OCI-LY7 (cell line): Measurements from ENCODE around the gene GAGE13. TPM values are rescaled to one million over a fixed set of nuclear protein-coding genes. Genes with fewer than 3 reads are reported as not detected.
A peak's percentile ranks its signal among the peaks of the same experiment; 100 is the strongest.

Source experiments
- BruUV-seq: library from RNA; stranded (reverse); fragments of 400-500 nt; replicated peaks from 2 replicates; lab custom pipeline; 2021; lab: Mats Ljungman, UMichigan
- CTCF ChIA-PET: fragments of 300-600 bp; sonication (Branson Sonifier 250); formaldehyde crosslinking; loops from one replicate; lab custom pipeline; 2022; ENCODE audit warnings: antibody characterized with exemption; ENCODE audit not compliant: unreplicated experiment; lab: Charles Lee
- POLR2A ChIA-PET: fragments of 300-600 bp; sonication (Branson Sonifier 250); formaldehyde crosslinking; loops from one replicate; lab custom pipeline; 2022; ENCODE audit warnings: antibody characterized with exemption; lab: Charles Lee
- DNase-seq: peaks from one replicate; pipeline ENCODE4 v3.0.0-alpha.2; 2015; ENCODE audit warnings: low spot score
- H2AFZ ChIP-seq: fragments of 200-600 bp; sonication (generic), shearing (Covaris generic); 2 replicates; pipeline ENCODE4 v1.6.1; 2014; ENCODE audit warnings: mild to moderate bottlenecking, antibody characterized with exemption, low read length, moderate library complexity
- H3K27ac ChIP-seq: fragments of 200-600 bp; sonication (generic); 2 replicates; pipeline ENCODE4 v1.5.1; 2014; ENCODE audit warnings: mixed run types, low read depth, mild to moderate bottlenecking, moderate library complexity, low read length, inconsistent platforms; ENCODE audit not compliant: poor library complexity, severe bottlenecking
- H3K36me3 ChIP-seq: fragments of 200-600 bp; sonication (generic); 2 replicates; pipeline ENCODE4 v1.6.1; 2014; ENCODE audit warnings: mild to moderate bottlenecking, antibody characterized with exemption, low read length, moderate library complexity, mixed read lengths; ENCODE audit not compliant: insufficient read depth
- H3K4me1 ChIP-seq: fragments of 200-600 bp; sonication (generic); 2 replicates; pipeline ENCODE4 v1.5.1; 2014; ENCODE audit warnings: mild to moderate bottlenecking, low read length; ENCODE audit not compliant: insufficient read depth, poor library complexity, severe bottlenecking
- H3K4me2 ChIP-seq: fragments of 200-600 bp; sonication (generic); 2 replicates; pipeline ENCODE4 v1.6.1; 2014; ENCODE audit warnings: mild to moderate bottlenecking, low read length
- H3K4me3 ChIP-seq: fragments of 200-600 bp; sonication (generic); 2 replicates; pipeline ENCODE4 v1.5.1; 2014; ENCODE audit warnings: mild to moderate bottlenecking, low read depth, low read length; ENCODE audit not compliant: poor library complexity, severe bottlenecking
- H3K79me2 ChIP-seq: fragments of 200-600 bp; sonication (generic); 2 replicates; pipeline ENCODE4 v1.6.1; 2016; ENCODE audit warnings: low read depth, mild to moderate bottlenecking, low read length, moderate library complexity, mixed read lengths; ENCODE audit not compliant: insufficient read depth
- H3K9me2 ChIP-seq: fragments of 200-600 bp; sonication (generic); 2 replicates; pipeline ENCODE4 v1.6.1; 2016; ENCODE audit warnings: mild to moderate bottlenecking, low read length, mixed read lengths; ENCODE audit not compliant: insufficient read depth
- H3K9me3 ChIP-seq: fragments of 200-600 bp; sonication (generic); 2 replicates; pipeline ENCODE4 v1.6.1; 2014; ENCODE audit warnings: mild to moderate bottlenecking, mixed run types, low read length, mixed read lengths
- H4K20me1 ChIP-seq: fragments of 200-600 bp; sonication (generic); 2 replicates; pipeline ENCODE4 v1.6.1; 2014; ENCODE audit warnings: mild to moderate bottlenecking, antibody characterized with exemption, low read length, moderate library complexity, mixed read lengths; ENCODE audit not compliant: insufficient read depth
- EZH2phosphoT487 ChIP-seq: fragments of 200-600 bp; sonication (generic); IDR thresholded peaks from 2 replicates; pipeline ENCODE4 v1.6.1; 2018; ENCODE audit warnings: low read depth, borderline replicate concordance, mild to moderate bottlenecking, mixed run types, antibody characterized with exemption, low read length, moderate library complexity, mixed read lengths
- intact Hi-C: fragments of 100-400 bp; cut with micrococcal nuclease; formaldehyde crosslinking; loops from one replicate; pipeline ENCODE4 v1.10.0; 2022; ENCODE audit not compliant: unreplicated experiment
- total RNA-seq, 2 experiments: library from RNA; depleted of rRNA in 1 of 2; stranded (reverse); fragments of >200 nt in 1 of 2; shearing (Covaris generic) in 1 of 2; gene quantifications; 2 replicates each; pipeline ENCODE4 v1.2.3, GENCODE V29; 2014 to 2022
- TF ChIP-seq, protein P1 (sequence below): fragments of 200-600 bp; sonication (generic); conservative IDR thresholded peaks from 2 replicates; pipeline ENCODE4 v1.5.1; 2014; ENCODE audit warnings: mild to moderate bottlenecking, antibody characterized with exemption, low read length, moderate library complexity, mixed read lengths

GAGE13 gene
- total RNA-seq, 2 experiments from 2014 or later = not detected

DNA sequence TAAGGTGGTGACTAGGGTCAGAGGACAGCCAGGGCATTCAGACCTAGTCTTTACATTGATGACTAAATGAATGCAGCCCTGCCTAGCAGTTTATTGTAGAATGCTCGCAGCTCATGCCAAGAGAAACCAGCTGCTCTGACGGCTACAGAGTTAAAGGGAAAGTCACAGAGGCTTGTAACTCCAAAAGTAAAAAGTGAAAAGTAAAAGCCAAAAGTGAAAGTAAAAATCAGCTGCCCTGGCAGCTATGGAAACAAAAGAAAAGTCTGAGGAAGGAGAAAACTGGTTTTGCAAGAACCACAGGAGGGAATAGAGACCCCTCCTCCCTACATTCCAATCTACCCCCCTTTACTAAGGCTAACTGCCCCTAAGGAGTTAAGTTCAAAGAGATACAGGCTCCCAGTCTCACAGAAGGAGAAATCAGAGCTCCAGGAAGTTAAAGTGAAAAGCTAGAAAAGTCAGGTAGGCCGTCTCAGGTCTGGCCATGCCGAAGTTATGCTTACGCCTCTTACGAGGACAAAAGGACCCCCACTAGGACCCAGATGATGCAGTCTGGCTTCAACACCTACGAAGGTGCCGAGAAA, 21.9 kb upstream of the GAGE13 start:
- Histone ChIP-seq H3K4me2 (peak overlapping the region; percentile 51), H3K27ac (no peak overlapping the region), H4K20me1 (no peaks in the 10 kb centered on the region), H3K4me3 (no peak overlapping the region), H3K9me3 (no peaks in the 10 kb centered on the region), H3K79me2 (no peaks in the 10 kb centered on the region), H3K4me1 (no peaks in the 10 kb centered on the region), H2AFZ (peak overlapping the region; percentile 69), H3K9me2 (no peaks in the 10 kb centered on the region), H3K36me3 (no peaks in the 10 kb centered on the region)
- DNase-seq = no peak
- no peak for TF ChIP-seq EZH2phosphoT487
- TF ChIP-seq, protein P1, sequence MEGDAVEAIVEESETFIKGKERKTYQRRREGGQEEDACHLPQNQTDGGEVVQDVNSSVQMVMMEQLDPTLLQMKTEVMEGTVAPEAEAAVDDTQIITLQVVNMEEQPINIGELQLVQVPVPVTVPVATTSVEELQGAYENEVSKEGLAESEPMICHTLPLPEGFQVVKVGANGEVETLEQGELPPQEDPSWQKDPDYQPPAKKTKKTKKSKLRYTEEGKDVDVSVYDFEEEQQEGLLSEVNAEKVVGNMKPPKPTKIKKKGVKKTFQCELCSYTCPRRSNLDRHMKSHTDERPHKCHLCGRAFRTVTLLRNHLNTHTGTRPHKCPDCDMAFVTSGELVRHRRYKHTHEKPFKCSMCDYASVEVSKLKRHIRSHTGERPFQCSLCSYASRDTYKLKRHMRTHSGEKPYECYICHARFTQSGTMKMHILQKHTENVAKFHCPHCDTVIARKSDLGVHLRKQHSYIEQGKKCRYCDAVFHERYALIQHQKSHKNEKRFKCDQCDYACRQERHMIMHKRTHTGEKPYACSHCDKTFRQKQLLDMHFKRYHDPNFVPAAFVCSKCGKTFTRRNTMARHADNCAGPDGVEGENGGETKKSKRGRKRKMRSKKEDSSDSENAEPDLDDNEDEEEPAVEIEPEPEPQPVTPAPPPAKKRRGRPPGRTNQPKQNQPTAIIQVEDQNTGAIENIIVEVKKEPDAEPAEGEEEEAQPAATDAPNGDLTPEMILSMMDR = no peak
- POLR2A ChIA-PET = no interaction called here
- CTCF ChIA-PET = no interaction called here
- no TSS peak for BruUV-seq
- intact Hi-C loops = no loop called here

DNA sequence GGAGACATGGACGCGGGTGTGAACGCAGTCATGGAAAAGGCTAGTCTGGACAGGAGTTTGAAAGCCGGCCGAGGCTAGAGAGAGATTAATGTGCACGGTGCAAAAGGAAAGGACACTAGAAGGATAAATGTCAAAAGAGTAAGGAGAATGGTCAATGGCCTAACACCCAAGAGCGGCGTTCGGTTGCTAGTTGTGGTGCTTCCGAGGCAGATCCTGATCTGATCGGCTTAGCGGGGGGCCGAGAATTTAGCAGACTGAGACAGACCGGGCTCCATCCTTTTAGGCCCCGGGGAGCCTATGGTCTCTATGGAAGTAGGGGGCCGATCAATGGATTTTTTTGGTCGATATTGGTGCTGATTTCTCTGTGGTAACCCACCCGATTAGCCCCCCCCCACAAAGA, 21.0 kb upstream of the GAGE13 start:
- Histone ChIP-seq H3K27ac (no peak overlapping the region), H3K79me2 (no peaks in the 10 kb centered on the region), H3K4me1 (no peaks in the 10 kb centered on the region), H3K4me3 (no peak overlapping the region), H2AFZ (no peak overlapping the region), H3K9me2 (no peaks in the 10 kb centered on the region), H3K36me3 (no peaks in the 10 kb centered on the region), H4K20me1 (no peaks in the 10 kb centered on the region), H3K4me2 (no peak overlapping the region), H3K9me3 (no peaks in the 10 kb centered on the region)
- ChIA-PET POLR2A (interaction anchor here (0.6 kb wide), 1 partner anchor 554 kb away, joined by 3 read pairs; no protein-coding TSS in a partner anchor), CTCF (no interaction called here)
- BruUV-seq = no TSS peak
- no peak for TF ChIP-seq EZH2phosphoT487
- TF ChIP-seq, protein P1 = no peak
- no peak for DNase-seq
- intact Hi-C loops = no loop called here

DNA sequence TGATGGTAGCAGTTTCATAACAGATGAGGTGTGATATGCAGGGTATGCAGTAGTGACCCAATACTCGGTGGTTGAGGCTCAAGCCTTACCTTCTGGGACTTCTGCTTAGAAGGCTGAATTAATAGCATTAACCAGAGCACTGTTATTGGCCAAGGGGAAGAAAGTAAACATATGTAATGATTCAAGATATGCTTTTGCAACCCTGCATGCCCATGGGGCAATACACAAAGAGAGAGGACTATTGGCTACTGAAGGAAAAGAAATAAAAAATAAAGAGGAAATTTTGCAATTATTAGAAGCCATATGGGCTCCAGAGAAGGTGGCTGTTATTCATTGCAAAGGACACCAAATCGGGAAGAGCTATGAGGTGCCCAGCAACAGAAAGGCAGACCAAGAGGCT, 19.2 kb upstream of the GAGE13 start:
- no peak overlapping the region for H3K27ac ChIP-seq
- no peak overlapping the region for H2AFZ ChIP-seq
- no peak overlapping the region for H3K4me3 ChIP-seq
- H4K20me1 ChIP-seq = no peaks in the 10 kb centered on the region
- no peak overlapping the region for H3K4me2 ChIP-seq
- ChIA-PET POLR2A (no interaction called here), CTCF (no interaction called here)
- H3K9me2 ChIP-seq = no peaks in the 10 kb centered on the region
- H3K9me3 ChIP-seq = no peaks in the 10 kb centered on the region
- TF ChIP-seq, protein P1 = no peak
- no peak for TF ChIP-seq EZH2phosphoT487
- no peaks in the 10 kb centered on the region for H3K79me2 ChIP-seq
- no peak for DNase-seq
- H3K4me1 ChIP-seq = no peaks in the 10 kb centered on the region
- H3K36me3 ChIP-seq = no peaks in the 10 kb centered on the region
- BruUV-seq = no TSS peak
- intact Hi-C loops = no loop called here
